Measurements from ENCODE around the gene MYH10. TPM values are rescaled to one million over a fixed set of nuclear protein-coding genes. Genes with fewer than 3 reads are reported as not detected.

Gene MYH10
- total RNA-seq, 1 experiment from 2014 or later = 251 TPM

GRCh38 chr17:8667421-8667820 is 36.9 kb upstream of the MYH10 start:
- Histone ChIP-seq H2BK20ac (ENCODE audit: low read depth, low read length, poor library complexity, severe bottlenecking) (no peak overlapping the region), H2AFZ (ENCODE audit: low read length) (no peak overlapping the region), H3K9me3 (ENCODE audit: control insufficient read depth, low read depth, low read length) (no peaks in the 10 kb centered on the region), H3K18ac (ENCODE audit: insufficient read length, low read depth, low read length) (no peak overlapping the region), H3K27ac (ENCODE audit: insufficient read length, low read depth, low read length) (no peak overlapping the region), H3T11ph (ENCODE audit: low read length) (no peak overlapping the region), H3K23ac (ENCODE audit: insufficient read length, low read depth, low read length) (no peak overlapping the region), H3K56ac (ENCODE audit: insufficient read length, low read depth, low read length) (no peak overlapping the region), H2BK12ac (ENCODE audit: insufficient read length, low read depth, low read length) (no peak overlapping the region), H2BK120ac (ENCODE audit: low read depth, low read length, poor library complexity, severe bottlenecking) (no peak overlapping the region), H3K4me1 (ENCODE audit: insufficient read depth, low read length) (no peaks in the 10 kb centered on the region), H3K4ac (ENCODE audit: low read depth, low read length) (no peak overlapping the region), H3K23me2 (ENCODE audit: insufficient read length, low read depth, low read length, poor library complexity, severe bottlenecking) (no peaks in the 10 kb centered on the region), H3K79me1 (ENCODE audit: insufficient read depth, low read depth, low read length, poor library complexity, severe bottlenecking) (no peaks in the 10 kb centered on the region), H4K5ac (ENCODE audit: insufficient read length, low read depth, low read length) (no peak overlapping the region), H3K27me3 (ENCODE audit: insufficient read depth, low read length) (no peaks in the 10 kb centered on the region), H3K9ac (ENCODE audit: extremely low read depth, insufficient read length, low read length) (no peak overlapping the region), H4K91ac (ENCODE audit: insufficient read length, low read depth, low read length) (no peak overlapping the region), H3K79me2 (ENCODE audit: insufficient read depth, low read length) (no peaks in the 10 kb centered on the region), H2BK5ac (ENCODE audit: insufficient read length, low read length) (no peak overlapping the region), H3K14ac (ENCODE audit: insufficient read depth, low read length) (no peak overlapping the region), H3K4me2 (ENCODE audit: insufficient read depth, insufficient read length, low read length) (no peak overlapping the region), H4K8ac (replicated peaks; ENCODE audit: insufficient read length, low read depth, low read length) (no peak overlapping the region), H2AK5ac (ENCODE audit: insufficient read length, low read length) (no peak overlapping the region), H4K20me1 (ENCODE audit: control insufficient read depth, insufficient read depth, insufficient read length) (no peaks in the 10 kb centered on the region), H2BK15ac (ENCODE audit: low read depth, low read length) (no peak overlapping the region)
- Mint-ChIP-seq H3K4me3 (no peak overlapping the region), H3K9me3 (no peaks in the 10 kb centered on the region), H3K36me3 (ENCODE audit: insufficient read depth in 1 of 3, low read depth in 3 of 3) (no peaks in the 10 kb centered on the region), H3K27ac (no peak overlapping the region), H3K4me1 (peaks cover 2 to 9% of the 10 kb centered on the region in 2 experiments; a peak in 2 of 4 replicates), H3K27me3 (ENCODE audit: low read depth) (peaks cover 4% of the 10 kb centered on the region)
- no peak for DNase-seq
- no CpG with 5 or more reads among the region's 7 CpGs for WGBS (ENCODE audit: extremely low coverage, insufficient read length, low lambda C conversion rate)
- TF ChIP-seq CTCF (conservative IDR thresholded peaks at IDR 0.05) = no peak
